ENCODE data around the gene VPS13A.

- TF ChIP-seq CTCF (IDR thresholded peaks at IDR 0.05; ENCODE audit: poor library complexity): no peak
- no peak for TF ChIP-seq EZH2 (IDR thresholded peaks at IDR 0.05; ENCODE audit: borderline replicate concordance)
These were observed 292.3 kb downstream of the VPS13A start for GRCh38 chr9:77469515-77470231.
